ENCODE data around the gene STEAP1B. TPM values are rescaled to one million over a fixed set of nuclear protein-coding genes. Genes with fewer than 3 reads are reported as not detected.
"Not testable (repeated sequence)": the region's sequence is repeated elsewhere in the genome, so short reads cannot be mapped to it uniquely, and the experiment has no call there.

The STEAP1B gene
- total RNA-seq (0.11 TPM in 1 of 2 replicates, not detected in the other), polyA plus RNA-seq (0.16 TPM in 1 of 2 replicates, not detected in the other)

GRCh38 chr7:22499888-22500689, at the start of gene STEAP1B:
STEAP1B (minus strand) TSS chr7:22500188; CDS start chr7:22494855, 5,333 bp downstream.
- not testable (repeated sequence) for H3K27me3 ChIP-seq; H3K4me1 ChIP-seq (ENCODE audit: low read depth); H3K9me3 ChIP-seq (ENCODE audit: low read depth); H3K27ac ChIP-seq; H3K36me3 ChIP-seq
- H3K4me3 ChIP-seq = peak within 1 kb of the TSS; percentile 15
- peak; percentile 77 for TF ChIP-seq CTCF (IDR thresholded peaks at IDR 0.05; ENCODE audit: low read depth, low read length)
- DNase-seq (ENCODE audit: low read depth in 1 of 2, low spot score in 1 of 2) = peak; percentile 82 to 93

- H3K9me3 ChIP-seq (ENCODE audit: low read depth) = no peaks in the 10 kb centered on the region
- no peak overlapping the region for H3K4me3 ChIP-seq
- no peak for TF ChIP-seq CTCF (IDR thresholded peaks at IDR 0.05; ENCODE audit: low read depth, low read length)
- H3K4me1 ChIP-seq (ENCODE audit: low read depth) = no peaks in the 10 kb centered on the region
- no peak overlapping the region for H3K27ac ChIP-seq
- DNase-seq (ENCODE audit: low read depth in 1 of 2, low spot score in 1 of 2) = no peak
- peaks cover 10% of the 10 kb centered on the region for H3K27me3 ChIP-seq
- H3K36me3 ChIP-seq = no peaks in the 10 kb centered on the region
Measured at GRCh38 chr7:22549051-22549450, 49.1 kb upstream of the STEAP1B start.

- H3K27me3 ChIP-seq = peaks cover 10% of the 10 kb centered on the region
- H3K4me3 ChIP-seq = no peak overlapping the region
- H3K4me1 ChIP-seq (ENCODE audit: low read depth) = no peaks in the 10 kb centered on the region
- DNase-seq (ENCODE audit: low read depth in 1 of 2, low spot score in 1 of 2) = no peak
- H3K36me3 ChIP-seq = no peaks in the 10 kb centered on the region
- H3K9me3 ChIP-seq (ENCODE audit: low read depth) = no peaks in the 10 kb centered on the region
- no peak for TF ChIP-seq CTCF (IDR thresholded peaks at IDR 0.05; ENCODE audit: low read depth, low read length)
- no peak overlapping the region for H3K27ac ChIP-seq
Measured at GRCh38 chr7:22548313-22548712, 48.3 kb upstream of the STEAP1B start.

GRCh38 chr7:22546769-22547168, 46.8 kb upstream of the STEAP1B start:
- no peak for DNase-seq (ENCODE audit: low read depth in 1 of 2, low spot score in 1 of 2)
- Histone ChIP-seq H3K4me1 (ENCODE audit: low read depth) (no peaks in the 10 kb centered on the region), H3K36me3 (no peaks in the 10 kb centered on the region), H3K9me3 (ENCODE audit: low read depth) (no peaks in the 10 kb centered on the region), H3K4me3 (no peak overlapping the region), H3K27ac (no peak overlapping the region), H3K27me3 (peaks cover 10% of the 10 kb centered on the region)
- TF ChIP-seq CTCF (IDR thresholded peaks at IDR 0.05; ENCODE audit: low read depth, low read length) = no peak

DNA sequence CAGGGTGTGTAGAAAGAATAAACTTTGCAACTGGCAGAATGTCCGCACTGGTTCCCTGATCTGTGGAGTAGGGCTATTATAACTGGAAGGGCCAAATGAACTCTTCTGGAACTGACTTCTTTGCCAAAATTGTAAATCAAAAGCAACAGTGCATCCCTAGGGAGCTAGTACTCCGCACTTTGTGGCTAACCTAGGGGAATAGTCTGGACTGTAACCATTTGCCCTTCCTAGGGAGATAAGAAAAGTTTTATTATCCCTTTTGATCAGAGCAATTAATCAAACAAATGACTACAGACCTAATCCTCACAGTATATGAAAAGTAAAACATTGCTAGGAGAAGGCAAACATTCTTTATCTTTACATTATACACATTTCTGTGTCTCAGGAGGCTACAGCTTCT, 45.5 kb upstream of the STEAP1B start:
- no peak for TF ChIP-seq CTCF (IDR thresholded peaks at IDR 0.05; ENCODE audit: low read depth, low read length)
- DNase-seq (ENCODE audit: low read depth in 1 of 2, low spot score in 1 of 2) = no peak
- Histone ChIP-seq H3K4me1 (ENCODE audit: low read depth) (no peaks in the 10 kb centered on the region), H3K9me3 (ENCODE audit: low read depth) (no peaks in the 10 kb centered on the region), H3K36me3 (no peaks in the 10 kb centered on the region), H3K27me3 (peaks cover 10% of the 10 kb centered on the region), H3K27ac (no peak overlapping the region), H3K4me3 (no peak overlapping the region)
